ENCODE results near the gene RAPSN. TPM values are rescaled to one million over a fixed set of nuclear protein-coding genes. Genes with fewer than 3 reads are reported as not detected.

The RAPSN gene
- polyA plus RNA-seq, 1 donor, result not detected

GRCh38 chr11:47390422-47390760, 58.5 kb downstream of the RAPSN start:
- DNase-seq, result no peak

GRCh38 chr11:47389577-47390421, 59.1 kb downstream of the RAPSN start:
- DNase-seq, result no peak

- no peak for DNase-seq
These were observed 60.0 kb downstream of the RAPSN start for GRCh38 chr11:47388697-47389576.

- no peak for DNase-seq
These were observed 60.8 kb downstream of the RAPSN start for GRCh38 chr11:47387944-47388696.

Other genes with a start within 250 kb of the RAPSN start
- gene DDB2, start 234.2 kb downstream of the RAPSN start, polyA plus RNA-seq (ENCODE audit: insufficient read length), result 28.1 TPM
- 57.7 TPM for gene ACP2, start 200.3 kb downstream of the RAPSN start, polyA plus RNA-seq (ENCODE audit: insufficient read length)
- gene NR1H3, start 191.1 kb downstream of the RAPSN start, polyA plus RNA-seq (ENCODE audit: insufficient read length), result 43.0 TPM
- gene MADD, start 179.0 kb downstream of the RAPSN start, polyA plus RNA-seq (ENCODE audit: insufficient read length), result 53.9 TPM
- 0.13 TPM for gene MYBPC3, start 96.4 kb downstream of the RAPSN start, polyA plus RNA-seq (ENCODE audit: insufficient read length)
- gene SPI1, start 70.6 kb downstream of the RAPSN start, polyA plus RNA-seq (ENCODE audit: insufficient read length), result 3.4 TPM
- 39.5 TPM for gene SLC39A13, start 40.5 kb downstream of the RAPSN start, polyA plus RNA-seq (ENCODE audit: insufficient read length)
- 164 TPM for gene PSMC3, start 22.7 kb downstream of the RAPSN start, polyA plus RNA-seq (ENCODE audit: insufficient read length)
- 136 TPM for gene CELF1, start 104.0 kb upstream of the RAPSN start, polyA plus RNA-seq (ENCODE audit: insufficient read length)
- gene PTPMT1, start 116.5 kb upstream of the RAPSN start, polyA plus RNA-seq (ENCODE audit: insufficient read length), result 44.1 TPM
- 27.2 TPM for gene KBTBD4, start 129.8 kb upstream of the RAPSN start, polyA plus RNA-seq (ENCODE audit: insufficient read length)
- 148 TPM for gene NDUFS3, start 129.9 kb upstream of the RAPSN start, polyA plus RNA-seq (ENCODE audit: insufficient read length)
- 0.33 TPM for gene FAM180B, start 137.5 kb upstream of the RAPSN start, polyA plus RNA-seq (ENCODE audit: insufficient read length)
- gene C1QTNF4, start 145.3 kb upstream of the RAPSN start, polyA plus RNA-seq (ENCODE audit: insufficient read length), result 5.8 TPM
- 129 TPM for gene MTCH2, start 193.4 kb upstream of the RAPSN start, polyA plus RNA-seq (ENCODE audit: insufficient read length)

Measured in left kidney (tissue), 2 donors.